GM21367 (cell line): ENCODE measurements around the gene SNX3.

Source experiments
- ATAC-seq: cut with Tn5 transposase; IDR thresholded peaks from one replicate; pipeline ENCODE4 v1.9.1; 2021; ENCODE audit not compliant: unreplicated experiment

SNX3 gene

DNA sequence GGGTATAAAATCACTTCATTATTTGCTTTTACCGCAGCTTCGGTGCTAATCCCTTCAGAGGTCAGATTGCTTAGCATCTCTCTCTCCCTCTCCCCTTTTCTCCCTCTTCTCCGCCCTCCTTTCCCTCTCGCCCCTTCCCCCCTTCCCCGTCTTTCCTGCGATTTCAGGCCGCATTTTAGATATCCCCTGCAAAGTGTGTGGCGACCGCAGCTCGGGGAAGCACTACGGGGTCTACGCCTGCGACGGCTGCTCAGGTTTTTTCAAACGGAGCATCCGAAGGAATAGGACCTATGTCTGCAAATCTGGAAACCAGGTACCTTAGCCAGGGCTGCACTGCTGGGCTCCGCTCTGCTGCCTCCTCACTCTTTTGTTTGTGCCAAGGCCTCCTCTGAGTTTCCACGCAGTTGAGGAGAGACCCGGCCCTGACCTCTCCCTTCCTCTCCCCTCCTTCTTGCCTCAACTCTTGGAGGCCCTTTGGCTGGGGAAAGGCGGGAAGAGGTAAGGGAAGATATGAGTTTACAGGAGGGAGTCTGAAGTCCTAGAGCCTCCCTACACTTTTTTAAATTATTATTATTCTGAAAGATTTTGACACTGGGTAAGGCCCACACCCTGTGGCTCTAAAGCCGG, 89.4 kb downstream of the SNX3 start:
- ATAC-seq = no peak

DNA sequence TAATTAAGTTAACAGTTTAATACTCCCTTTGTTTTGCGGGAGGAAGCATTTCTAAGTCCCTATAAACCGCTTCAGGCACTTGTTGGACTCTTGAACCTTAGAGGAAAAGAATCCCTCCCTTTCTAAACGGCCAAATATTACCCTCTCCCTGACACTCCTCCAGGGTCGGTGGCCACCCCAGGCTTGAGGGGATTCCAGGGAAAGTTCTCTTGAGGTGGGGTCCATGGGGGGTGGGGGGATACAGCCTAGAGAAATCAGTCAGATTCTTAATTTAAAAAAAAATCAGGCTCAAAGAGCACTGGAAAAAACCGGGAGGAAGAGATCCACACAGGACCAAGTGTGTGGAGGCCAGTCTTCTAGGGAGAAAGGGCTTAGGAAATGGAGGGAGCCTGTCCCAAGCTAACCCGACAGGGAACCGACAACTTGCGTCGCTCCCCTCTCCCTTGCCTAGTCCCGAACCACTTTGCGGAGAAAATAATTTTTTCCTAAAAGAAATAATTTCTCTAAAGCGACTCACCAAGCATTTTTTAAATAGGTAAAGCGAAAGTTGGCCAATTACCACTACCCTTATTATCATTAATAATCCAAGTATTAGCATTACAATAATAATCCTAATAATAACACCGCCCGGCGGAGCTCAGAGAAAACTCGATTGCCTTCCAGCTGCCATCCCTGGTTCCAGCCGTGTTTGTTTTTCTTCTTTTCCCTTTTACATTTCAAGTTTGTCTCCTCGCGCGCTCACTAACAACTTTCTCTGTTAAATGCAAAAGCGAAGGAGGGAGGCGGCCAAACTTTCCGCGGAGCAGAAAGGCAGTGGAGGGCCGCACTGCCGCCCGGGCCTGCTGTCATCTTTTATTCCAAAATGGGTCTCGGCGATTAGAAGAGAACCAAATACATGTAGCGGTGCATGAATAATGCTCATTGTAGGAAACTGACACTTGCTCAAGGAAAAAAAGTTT, 90.2 kb downstream of the SNX3 start:
- ATAC-seq = no peak

DNA sequence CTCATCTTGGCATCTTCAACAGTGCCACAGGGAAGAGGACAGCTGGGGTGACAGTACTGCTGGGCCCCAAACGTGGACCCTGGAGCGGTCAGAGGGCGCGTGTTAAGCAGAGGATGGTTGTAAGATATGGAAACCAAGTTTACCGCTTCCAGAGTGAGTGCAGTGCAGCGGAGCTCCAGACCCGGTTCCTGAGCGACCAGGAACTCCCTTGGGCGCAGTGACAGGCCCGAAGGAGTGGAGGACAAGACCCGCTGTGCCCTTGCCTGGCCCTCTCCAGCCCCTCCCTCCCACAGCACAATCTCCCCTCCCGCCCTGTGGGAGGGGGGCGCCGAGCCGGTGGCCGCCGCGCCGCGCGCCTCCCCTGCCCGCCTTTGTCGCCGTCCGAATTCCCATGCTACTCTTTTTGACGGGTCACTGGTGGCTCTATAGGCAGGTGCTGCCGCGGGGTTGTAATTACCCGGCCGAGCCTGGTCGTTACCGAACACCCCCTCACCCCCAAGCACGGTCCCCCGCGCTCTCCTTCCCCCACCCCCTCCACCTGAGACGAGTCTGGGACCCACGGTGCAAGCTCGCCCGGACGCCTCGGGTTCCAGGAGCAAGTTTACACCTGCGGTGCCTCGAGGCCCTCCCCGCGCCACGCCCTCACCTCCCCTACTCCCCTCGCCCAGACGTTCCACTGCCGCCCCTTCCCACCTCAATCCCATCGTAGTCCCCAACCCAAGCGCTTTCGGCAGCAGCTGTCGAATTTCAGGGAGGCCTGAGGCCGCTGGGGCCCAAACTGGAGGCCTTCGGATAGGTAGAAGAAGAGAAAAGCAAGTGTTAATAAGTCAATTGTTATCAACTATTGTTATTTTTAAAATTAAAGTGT, 91.1 kb downstream of the SNX3 start:
- ATAC-seq = no peak

DNA sequence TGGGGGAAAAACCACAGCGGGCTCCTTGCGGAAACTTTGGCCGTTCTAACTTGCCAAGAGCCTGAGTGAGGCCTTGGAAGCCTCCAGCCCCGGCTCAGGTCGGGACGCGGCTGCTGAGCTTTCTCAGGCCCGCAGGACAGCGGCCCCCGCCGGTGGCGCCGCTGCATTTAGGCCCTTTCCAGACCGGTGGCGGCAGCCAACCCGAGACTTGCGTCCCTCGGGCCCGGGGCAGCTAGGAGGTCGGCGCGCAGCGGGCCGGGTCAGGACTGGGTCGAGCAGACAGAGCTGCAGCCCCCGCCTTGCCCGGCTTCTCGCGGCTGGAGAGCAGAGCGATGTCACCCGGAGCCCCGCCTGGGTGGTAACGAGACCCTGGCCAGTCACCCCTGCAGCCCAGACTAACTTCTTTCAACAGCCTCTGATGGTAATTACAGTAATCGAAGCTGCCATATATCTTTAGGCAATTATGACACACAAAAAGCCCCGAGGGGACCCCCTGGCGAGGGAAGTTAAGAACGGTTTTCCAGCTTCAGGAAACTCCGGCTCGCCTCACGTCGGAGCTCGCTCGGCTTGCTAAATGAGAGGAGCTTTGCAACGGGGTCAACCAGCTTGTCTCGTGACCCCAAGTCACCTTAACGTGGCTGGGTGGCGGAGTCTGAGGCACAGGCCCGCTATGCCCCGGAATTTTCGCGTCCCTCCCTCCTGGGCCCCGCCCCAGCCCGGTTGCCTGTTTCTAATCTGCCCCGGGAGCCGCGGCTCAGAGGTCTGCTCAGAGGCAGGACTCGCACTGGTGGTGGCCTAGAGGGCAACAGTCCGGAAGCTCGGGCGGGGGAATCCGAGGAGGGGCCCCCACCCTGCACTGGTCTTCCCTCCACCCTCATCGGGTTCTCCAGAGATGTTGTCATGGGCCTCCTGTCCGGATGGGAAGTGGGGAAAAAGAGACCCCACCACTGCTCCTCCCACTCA, 92.1 kb downstream of the SNX3 start:
- no peak for ATAC-seq

DNA sequence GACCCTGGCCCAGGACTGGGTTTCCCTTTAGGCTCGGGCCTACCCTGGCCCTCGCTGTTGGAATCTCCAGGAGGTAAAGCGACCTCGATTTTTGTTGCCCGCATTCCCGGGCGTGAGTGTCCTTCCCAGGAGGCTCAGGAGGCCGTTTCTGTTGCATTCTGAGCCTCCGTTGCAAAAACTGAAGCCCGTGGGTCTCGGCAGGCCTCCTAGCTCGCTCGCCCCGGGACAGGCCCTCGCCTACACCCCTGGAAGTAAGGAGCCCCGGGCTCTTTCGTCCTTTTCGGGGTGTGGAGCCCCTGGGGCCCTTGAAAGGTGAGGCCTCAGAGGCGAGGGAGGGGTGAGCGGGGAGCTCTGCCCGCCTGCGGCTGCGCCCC, 92.8 kb downstream of the SNX3 start:
- no peak for ATAC-seq

DNA sequence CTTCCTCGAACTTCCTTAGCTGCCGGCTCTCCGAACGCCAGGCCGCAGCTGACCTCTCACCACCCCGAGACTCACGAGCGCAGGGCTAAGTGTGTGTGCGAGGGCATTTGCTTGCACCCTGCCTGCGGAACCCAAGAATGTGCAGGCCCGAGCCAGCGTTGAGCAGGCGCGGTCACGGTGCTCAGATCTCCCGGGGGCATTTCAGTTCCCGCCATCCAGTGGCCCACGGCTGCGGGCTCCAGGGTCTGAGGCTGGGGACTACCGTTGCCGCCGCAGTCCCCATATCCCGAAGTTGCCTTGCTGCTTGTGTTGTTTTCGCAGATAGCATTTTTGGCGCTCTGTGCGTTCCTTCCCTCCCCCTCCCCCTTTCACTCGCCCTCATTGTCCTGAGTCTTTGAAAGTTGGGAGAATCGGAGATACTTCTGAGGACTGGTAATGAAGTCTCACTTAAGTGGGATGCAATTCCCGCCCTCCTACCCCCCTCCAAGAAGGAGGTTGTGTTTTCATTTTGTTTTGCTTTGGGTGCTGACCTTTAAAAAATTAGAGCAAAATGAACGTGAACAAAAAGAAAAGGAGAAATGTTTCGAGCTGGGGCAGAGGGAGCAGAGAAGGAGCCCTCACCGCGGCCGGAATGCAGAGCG, 93.3 kb downstream of the SNX3 start:
- no peak for ATAC-seq

DNA sequence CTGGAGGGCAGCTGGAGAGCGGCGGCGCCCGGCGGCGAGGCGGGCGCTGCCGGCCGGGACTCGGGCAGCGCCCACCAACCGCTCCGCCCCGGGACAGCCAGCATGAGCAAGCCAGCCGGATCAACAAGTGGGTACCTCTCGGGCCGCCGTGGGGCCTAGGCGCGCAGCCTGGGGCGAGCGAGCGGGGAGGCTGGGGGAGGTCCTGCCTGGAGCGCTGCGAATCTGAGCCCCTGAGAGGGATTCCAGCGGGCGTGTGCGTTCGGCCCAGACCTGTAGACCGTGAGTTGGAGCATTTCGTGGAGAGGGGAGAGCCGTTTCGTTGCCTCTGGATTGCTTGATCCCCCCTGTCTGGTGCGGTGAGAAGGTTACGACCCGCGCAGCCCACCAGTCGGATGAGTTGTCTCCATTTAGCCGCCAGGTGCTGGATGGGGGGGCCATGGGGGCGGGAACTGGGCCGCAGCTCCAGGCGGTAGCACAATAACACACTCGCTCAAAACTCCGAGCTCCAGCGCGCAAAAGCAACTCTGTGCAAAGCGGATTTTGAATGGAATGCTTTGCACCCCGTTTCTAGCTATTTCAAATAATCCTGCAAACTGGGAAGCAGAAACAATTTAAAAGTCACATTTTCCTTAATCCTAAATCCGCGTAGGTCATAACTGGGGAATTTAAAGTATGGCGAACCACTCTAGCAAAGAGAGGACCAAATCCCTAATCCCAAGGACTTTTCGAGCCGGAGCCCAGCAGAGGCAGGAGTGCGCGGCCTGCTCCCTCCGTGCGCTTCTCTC, 94.0 kb downstream of the SNX3 start:
- ATAC-seq = no peak

DNA sequence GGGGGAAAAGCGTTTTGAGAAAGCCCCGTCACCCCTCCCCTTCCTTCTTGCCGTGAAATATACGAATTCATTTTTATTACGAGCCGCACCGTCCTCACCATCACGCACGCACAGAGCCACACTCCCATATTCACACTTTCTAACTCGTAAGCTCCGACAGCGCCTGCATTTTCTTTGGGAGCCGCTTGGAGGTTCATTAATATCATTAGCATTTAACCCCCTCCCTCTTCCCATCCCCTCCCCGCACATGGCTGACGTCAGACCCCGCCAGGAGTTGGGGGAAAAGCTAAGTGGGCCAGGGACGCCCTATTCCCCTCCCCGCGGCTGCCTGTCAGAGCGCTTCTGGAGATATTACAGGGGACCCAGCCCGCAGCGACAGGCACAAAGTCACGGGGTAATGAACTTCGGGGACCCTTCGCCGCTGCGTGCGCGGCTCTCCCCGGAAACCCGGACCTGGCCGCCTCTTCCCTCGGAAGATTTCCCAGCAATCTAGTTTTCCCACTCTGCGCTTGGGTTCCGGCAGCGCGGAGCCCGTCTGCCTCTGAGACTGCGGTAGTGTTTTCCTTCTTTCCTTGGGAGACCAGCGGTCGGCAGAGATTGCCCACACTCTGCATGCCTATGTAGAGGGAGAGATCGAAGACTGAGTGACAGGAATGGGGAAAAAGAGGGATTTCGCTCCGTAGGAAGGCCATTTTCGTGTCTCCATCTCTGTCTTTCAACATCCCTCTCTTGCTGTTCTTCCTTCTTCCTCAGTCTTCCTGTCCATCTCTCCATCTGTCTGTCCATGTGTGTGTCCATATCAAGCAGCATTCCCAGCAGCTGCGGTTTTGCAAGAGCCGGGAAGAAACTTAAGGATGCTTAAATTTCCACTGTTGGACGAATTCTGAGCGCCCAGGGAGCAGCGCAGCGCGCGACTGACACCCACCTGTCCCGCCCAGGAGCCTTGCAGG, 94.9 kb downstream of the SNX3 start, which contains the start of gene NR2E1:
NR2E1 (plus strand) TSS at position 309 of the 950 bp plus-strand sequence. CDS start 744 bp downstream, outside the sequence.
- ATAC-seq = no peak

DNA sequence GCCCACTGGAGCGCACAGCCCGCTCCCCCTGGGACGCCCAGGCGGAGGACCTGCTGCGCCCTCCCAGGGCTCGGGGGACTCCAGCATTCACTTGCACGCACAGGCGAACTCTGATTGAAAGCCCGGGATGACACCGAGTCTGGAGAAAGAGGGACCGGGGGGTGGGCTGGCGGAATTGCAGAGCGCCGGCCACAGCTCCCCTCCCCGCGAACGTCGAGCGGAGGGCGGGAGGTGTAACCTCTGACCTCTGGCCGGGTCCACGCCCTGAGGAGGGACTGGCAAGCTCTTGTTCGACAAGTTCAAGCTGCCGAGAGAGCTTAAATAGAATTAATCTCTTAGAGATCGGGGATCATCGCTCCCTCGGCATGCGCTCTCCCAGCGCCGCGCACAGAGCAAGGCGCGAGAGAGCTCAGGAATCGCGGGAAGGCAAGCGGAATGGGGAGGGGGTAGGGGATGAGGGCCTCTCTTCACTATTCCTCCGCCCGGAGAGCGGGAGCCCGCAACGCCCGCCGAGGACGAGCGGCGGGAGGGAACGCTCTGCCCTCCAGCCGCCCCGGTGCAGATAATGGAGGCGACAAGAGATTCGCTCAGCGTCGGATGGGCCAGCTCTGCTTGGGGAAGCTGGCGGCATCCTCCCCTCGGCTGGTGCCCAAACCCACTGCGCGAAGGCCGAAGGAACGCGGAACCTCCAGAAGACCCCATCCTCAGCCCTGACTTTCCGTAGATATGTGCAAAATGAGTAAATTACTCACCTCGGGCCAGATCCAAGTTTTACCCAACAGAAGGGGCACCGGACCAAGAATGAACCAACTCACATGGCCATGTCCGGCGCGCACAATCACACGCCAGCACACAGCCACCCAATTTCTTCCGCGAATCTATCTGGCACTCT, 95.8 kb downstream of the SNX3 start:
- no peak for ATAC-seq

DNA sequence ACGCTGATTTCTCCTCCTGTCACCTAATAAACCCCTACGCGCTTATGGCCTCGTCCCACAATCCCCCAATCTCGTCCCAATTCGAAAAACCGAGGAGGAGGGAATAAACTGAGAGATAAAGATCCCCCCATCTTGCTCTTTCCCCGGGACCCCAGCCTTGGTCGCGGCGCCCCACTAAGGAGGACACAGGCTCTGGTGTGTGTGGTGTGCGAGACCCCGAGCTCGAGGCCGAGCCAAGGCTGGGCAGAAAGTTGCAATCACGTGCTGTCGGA, 96.4 kb downstream of the SNX3 start:
- ATAC-seq = no peak

DNA sequence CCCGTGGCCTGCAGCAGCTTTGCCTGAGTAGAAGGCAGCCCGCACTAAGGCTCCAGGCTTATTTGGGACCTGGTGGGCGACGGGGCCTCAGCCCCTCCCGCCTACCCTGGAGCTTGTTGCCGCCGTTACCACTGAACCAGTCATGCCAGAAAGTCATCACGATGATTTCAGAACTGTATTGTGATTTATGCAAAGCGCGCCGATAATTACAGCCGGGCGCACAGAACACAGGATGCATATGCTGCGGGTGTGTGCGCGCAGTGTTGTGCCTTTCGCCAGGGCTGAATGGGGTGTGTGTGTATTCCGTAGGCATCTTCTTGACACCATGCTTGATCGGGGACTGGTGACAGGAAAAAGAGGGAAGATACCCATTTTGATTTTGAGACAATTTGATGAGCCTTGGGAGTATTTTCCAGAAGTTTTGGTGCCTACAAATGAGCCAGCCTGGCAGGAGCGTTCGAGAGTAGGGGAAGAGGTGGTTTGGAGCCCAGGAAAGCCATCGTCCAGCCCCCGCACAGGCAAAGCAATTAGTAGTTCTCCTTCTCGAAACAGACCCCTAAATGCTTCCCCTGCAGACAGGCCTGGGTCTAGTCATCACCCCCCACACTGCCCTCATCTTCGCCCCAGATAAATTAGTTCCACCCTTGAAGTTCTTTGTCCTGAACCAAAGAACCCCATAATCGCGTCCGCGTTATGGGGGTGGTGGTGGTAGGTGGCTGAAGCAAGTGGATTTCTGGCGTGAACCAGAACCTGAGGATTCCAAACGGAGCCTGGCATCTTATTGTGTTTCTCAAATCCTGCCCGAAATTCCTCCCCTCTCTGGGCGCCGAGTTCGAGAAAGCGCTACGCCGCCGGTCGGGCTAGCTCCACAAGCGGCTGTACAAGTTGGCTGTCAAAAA, 96.9 kb downstream of the SNX3 start:
- no peak for ATAC-seq

DNA sequence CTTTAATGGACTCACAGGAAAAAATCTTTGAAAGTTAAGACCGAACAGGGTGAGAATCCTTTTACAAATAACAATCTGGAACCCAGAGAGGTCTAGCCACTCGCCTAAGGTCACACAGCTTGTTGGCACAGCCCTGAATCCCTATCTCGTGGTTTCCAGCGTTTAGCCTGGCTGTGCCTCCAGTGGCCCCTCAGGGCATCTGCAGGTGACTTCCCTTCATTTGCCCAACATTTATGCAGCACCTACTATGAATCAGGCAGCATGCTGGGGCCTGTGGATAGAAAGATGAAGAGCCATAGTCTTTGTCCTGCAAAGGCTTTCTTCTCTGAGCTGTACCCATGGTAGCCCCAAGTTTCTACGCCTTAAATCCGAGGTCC, 97.6 kb downstream of the SNX3 start:
- no peak for ATAC-seq

DNA sequence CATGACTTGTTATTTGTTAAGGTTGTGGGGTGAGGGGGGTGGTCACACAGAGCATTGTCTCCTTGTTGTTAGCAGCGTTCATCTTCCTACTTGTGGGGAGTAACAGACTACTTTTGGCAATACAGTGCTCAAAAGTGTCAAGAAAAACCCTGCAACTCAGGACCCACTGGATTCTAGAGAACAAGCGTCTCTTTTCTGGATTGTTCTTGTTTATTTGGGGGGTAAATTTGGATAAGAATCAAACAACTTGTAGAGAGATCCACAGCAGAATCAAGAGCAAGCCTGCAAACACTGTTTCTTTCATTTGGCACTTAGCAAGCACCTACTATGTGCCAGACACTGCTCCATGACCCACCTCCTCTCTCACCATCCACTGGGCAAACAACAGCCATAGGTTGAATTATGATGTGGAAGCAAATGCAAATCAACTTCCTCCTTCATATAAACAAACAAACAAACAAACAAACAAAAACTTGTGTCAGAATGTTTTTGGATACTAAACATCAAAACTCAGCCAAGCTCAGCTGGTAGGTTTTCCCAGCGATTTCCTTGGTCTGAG, 99.0 kb downstream of the SNX3 start:
- ATAC-seq = no peak
